ENCODE data around the gene TIAM1. TPM values are rescaled to one million over a fixed set of nuclear protein-coding genes. Genes with fewer than 3 reads are reported as not detected.

The TIAM1 gene
- total RNA-seq, 1 experiment from 2014 or later = 15.2 TPM

DNA sequence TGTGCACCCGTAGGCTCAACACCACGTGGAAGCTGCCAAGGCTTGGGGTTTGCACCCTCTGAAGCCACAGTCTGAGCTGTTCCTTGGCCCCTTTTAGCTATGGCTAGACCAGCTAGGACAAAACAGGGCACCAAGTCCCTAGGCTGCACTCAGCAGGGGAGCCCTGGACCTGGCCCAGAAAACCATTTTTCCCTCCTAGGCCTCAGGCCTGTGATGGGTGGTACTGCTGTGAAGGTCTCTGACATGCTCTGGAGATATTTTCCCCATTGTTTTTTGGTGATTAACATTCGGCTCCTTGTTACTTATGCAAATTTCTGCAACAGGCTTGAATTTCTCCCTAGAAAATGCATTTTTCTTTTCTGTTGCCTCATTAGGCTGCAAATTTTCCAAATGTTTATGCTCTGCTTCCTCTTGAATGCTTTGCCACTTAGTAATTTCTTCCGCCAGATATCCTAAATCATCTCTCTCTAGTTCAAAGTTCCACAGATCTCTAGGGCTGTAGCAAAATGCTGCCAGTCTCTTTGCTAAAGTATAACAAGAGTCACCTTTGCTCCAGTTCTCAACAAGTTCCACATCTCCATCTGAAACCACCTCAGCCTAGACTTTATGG lies 236.8 kb downstream of the TIAM1 start:
- CTCF ChIA-PET = no interaction called here
- no peaks in the 10 kb centered on the region for H3K27me3 Mint-ChIP-seq (ENCODE audit: unreplicated experiment)
- peaks cover 2% of the 10 kb centered on the region for H3K9me3 Mint-ChIP-seq (ENCODE audit: low read depth, unreplicated experiment)
- BruUV-seq (replicated peaks) = no TSS peak
- no peak for DNase-seq
- H3K27ac Mint-ChIP-seq (ENCODE audit: unreplicated experiment) = no peak overlapping the region
- H3K36me3 Mint-ChIP-seq (ENCODE audit: insufficient read depth, unreplicated experiment) = no peaks in the 10 kb centered on the region
- TF ChIP-seq, protein P1, sequence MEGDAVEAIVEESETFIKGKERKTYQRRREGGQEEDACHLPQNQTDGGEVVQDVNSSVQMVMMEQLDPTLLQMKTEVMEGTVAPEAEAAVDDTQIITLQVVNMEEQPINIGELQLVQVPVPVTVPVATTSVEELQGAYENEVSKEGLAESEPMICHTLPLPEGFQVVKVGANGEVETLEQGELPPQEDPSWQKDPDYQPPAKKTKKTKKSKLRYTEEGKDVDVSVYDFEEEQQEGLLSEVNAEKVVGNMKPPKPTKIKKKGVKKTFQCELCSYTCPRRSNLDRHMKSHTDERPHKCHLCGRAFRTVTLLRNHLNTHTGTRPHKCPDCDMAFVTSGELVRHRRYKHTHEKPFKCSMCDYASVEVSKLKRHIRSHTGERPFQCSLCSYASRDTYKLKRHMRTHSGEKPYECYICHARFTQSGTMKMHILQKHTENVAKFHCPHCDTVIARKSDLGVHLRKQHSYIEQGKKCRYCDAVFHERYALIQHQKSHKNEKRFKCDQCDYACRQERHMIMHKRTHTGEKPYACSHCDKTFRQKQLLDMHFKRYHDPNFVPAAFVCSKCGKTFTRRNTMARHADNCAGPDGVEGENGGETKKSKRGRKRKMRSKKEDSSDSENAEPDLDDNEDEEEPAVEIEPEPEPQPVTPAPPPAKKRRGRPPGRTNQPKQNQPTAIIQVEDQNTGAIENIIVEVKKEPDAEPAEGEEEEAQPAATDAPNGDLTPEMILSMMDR (IDR thresholded peaks at IDR 0.05; ENCODE audit: unreplicated experiment) = no peak
- no peaks in the 10 kb centered on the region for H3K4me1 Mint-ChIP-seq (ENCODE audit: low read depth, unreplicated experiment)
- H3K4me3 Mint-ChIP-seq (ENCODE audit: low read depth, unreplicated experiment) = no peak overlapping the region
- intact Hi-C loops (cut with micrococcal nuclease; ENCODE audit: unreplicated experiment) = no loop called here

DNA sequence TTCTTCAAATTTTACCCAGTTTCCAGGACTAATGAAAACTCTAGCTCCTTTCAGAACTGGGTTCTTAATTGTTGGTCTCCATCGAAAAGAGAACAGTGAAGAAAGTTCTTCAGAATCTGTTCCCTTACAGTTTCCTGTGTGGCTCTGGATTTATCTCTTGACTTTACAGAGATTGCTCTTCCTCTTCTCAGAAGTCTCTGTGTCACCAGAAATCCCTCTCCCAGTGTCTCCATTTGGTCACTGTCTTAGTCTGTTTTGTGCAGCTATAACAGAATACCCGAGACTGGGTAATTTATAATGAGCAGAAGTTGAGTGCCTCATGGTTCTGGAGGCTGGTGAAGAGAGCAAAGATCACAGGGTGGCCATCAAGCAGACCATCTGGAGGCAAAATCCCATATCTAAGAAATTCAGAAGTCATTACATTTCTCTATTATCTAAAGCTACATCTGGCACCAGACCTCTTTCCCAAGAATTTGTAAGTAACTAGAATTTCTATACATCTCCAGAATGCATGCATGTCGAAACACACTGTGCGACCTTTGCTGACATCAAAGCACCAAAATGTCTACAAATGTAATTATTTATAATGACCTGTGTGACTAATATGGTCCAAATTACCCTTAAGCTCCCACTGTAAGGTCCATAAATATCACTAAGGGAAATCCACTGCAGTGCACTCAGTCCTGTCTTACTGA lies 240.3 kb downstream of the TIAM1 start:
- BruUV-seq (replicated peaks) = no TSS peak
- Mint-ChIP-seq H3K9me3 (ENCODE audit: low read depth, unreplicated experiment) (peaks cover 2% of the 10 kb centered on the region), H3K36me3 (ENCODE audit: insufficient read depth, unreplicated experiment) (no peaks in the 10 kb centered on the region), H3K27me3 (ENCODE audit: unreplicated experiment) (no peaks in the 10 kb centered on the region), H3K4me1 (ENCODE audit: low read depth, unreplicated experiment) (no peaks in the 10 kb centered on the region), H3K27ac (ENCODE audit: unreplicated experiment) (no peak overlapping the region), H3K4me3 (ENCODE audit: low read depth, unreplicated experiment) (no peak overlapping the region)
- TF ChIP-seq, protein P1 (IDR thresholded peaks at IDR 0.05; ENCODE audit: unreplicated experiment) = no peak
- intact Hi-C loops (cut with micrococcal nuclease; ENCODE audit: unreplicated experiment) = no loop called here
- no peak for DNase-seq
- CTCF ChIA-PET = no interaction called here

DNA sequence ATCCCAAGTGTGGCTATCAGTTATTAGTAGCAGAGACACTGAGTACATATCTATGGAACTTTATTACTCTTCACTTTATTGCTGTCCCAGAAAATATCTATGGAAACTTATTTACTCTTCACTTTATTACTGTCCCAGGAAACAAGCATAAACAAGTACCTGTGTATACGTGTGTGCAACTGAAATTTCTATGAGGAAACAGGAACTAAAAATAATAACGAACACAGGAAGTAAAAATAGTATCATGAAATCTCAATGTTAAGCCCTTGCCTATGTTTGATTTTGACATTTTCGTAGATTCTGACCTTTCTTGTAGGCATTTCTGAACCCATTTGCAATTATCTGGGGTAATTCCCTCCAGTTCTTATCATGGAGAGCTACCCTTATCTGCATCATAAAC lies 240.9 kb downstream of the TIAM1 start:
- no peak for DNase-seq
- intact Hi-C loops (cut with micrococcal nuclease; ENCODE audit: unreplicated experiment) = no loop called here
- H3K4me3 Mint-ChIP-seq (ENCODE audit: low read depth, unreplicated experiment) = no peak overlapping the region
- TF ChIP-seq, protein P1 (IDR thresholded peaks at IDR 0.05; ENCODE audit: unreplicated experiment) = no peak
- no TSS peak for BruUV-seq (replicated peaks)
- CTCF ChIA-PET = no interaction called here
- H3K4me1 Mint-ChIP-seq (ENCODE audit: low read depth, unreplicated experiment) = no peaks in the 10 kb centered on the region
- H3K27me3 Mint-ChIP-seq (ENCODE audit: unreplicated experiment) = no peaks in the 10 kb centered on the region
- no peak overlapping the region for H3K27ac Mint-ChIP-seq (ENCODE audit: unreplicated experiment)
- peaks cover 2% of the 10 kb centered on the region for H3K9me3 Mint-ChIP-seq (ENCODE audit: low read depth, unreplicated experiment)
- H3K36me3 Mint-ChIP-seq (ENCODE audit: insufficient read depth, unreplicated experiment) = no peaks in the 10 kb centered on the region

DNA sequence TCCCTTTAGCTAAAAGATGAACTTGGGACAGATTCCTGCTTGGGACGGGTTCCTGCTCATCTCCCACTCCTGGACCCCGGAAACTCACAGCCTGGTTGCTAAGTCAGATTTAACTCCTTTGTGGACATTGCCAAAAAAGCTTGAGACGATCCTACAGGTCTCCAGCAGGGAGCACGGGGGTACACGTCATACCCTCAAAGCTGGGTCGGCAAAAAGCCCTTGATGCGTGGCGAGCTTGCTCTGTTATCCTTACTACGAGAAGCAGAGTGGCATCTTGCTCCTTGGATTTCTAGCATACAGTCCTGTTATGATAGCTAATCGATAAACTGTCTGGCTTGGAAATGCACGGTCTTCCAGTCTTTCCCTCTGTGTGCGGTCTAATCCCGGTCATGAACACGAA lies 244.9 kb downstream of the TIAM1 start:
- Mint-ChIP-seq H3K27me3 (ENCODE audit: unreplicated experiment) (peaks cover 3% of the 10 kb centered on the region), H3K27ac (ENCODE audit: unreplicated experiment) (no peak overlapping the region), H3K36me3 (ENCODE audit: insufficient read depth, unreplicated experiment) (no peaks in the 10 kb centered on the region), H3K4me1 (ENCODE audit: low read depth, unreplicated experiment) (no peaks in the 10 kb centered on the region), H3K4me3 (ENCODE audit: low read depth, unreplicated experiment) (no peak overlapping the region), H3K9me3 (ENCODE audit: low read depth, unreplicated experiment) (no peaks in the 10 kb centered on the region)
- no peak for DNase-seq
- BruUV-seq (replicated peaks) = no TSS peak
- CTCF ChIA-PET = no interaction called here
- intact Hi-C loops (cut with micrococcal nuclease; ENCODE audit: unreplicated experiment) = loop anchor here (2.0 kb wide), 1 partner anchor 82 kb away; no protein-coding TSS in a partner anchor
- TF ChIP-seq, protein P1 (IDR thresholded peaks at IDR 0.05; ENCODE audit: unreplicated experiment) = no peak
